K562 (cell line): ENCODE results near the gene E2F3. TPM values are rescaled to one million over a fixed set of nuclear protein-coding genes. Genes with fewer than 3 reads are reported as not detected.
A peak's percentile ranks its signal among the peaks of the same experiment; 100 is the strongest.

Experiments used
- BRCA1 ChIP-seq, 2 experiments: fragments of 450-650 bp in 1 of 2; sonication (generic) in 1 of 2; formaldehyde crosslinking in 1 of 2; IDR thresholded peaks; 2 replicates each; pipeline versions ENCODE4 v1.5.0 to v1.6.1; 2017 to 2020; ENCODE audit warnings: mild to moderate bottlenecking in 1 of 2, missing genetic modification reagents in 1 of 2
- CTCF ChIP-seq, 3 experiments: IDR thresholded peaks in 2 of 3; conservative IDR thresholded peaks in 1 of 3; 2 replicates each; pipeline ENCODE4 v1.5.1; 2011 to 2012; ENCODE audit warnings: low read length in 3 of 3, mild to moderate bottlenecking in 3 of 3, control low read depth in 2 of 3, improper control_type of control experiment in 1 of 3, inconsistent platforms in 1 of 3, low read depth in 1 of 3, mixed read lengths in 1 of 3, moderate library complexity in 1 of 3; ENCODE audit not compliant: insufficient read depth in 2 of 3
- FOS ChIP-seq: IDR thresholded peaks from 3 replicates; pipeline ENCODE4 v1.6.1; 2011; ENCODE audit not compliant: insufficient read length; ENCODE audit errors: extremely low read depth
- FOXA3 ChIP-seq, 2 experiments: fragments of 450-650 bp in 1 of 2; sonication (generic) in 1 of 2; formaldehyde crosslinking; IDR thresholded peaks in 1 of 2; conservative IDR thresholded peaks in 1 of 2; 2 replicates each; pipeline versions ENCODE4 v1.4.0 to v1.8.0; 2020 to 2022; ENCODE audit warnings: mild to moderate bottlenecking in 2 of 2, missing genetic modification reagents in 1 of 2
- PCBP2 ChIP-seq: fragments of 200-400 bp; formaldehyde crosslinking; IDR thresholded peaks from 2 replicates; pipeline ENCODE4 v1.6.1; 2018; ENCODE audit warnings: low read length, low read depth, mild to moderate bottlenecking, moderate library complexity; ENCODE audit not compliant: poor library complexity, severe bottlenecking
- SRF ChIP-seq, 2 experiments: fragments of 250-450, 450-650 bp in 1 of 2; sonication (Bioruptor Pico) in 1 of 2; sonication (generic) in 1 of 2; formaldehyde crosslinking; IDR thresholded peaks; 2 replicates each; pipeline versions ENCODE4 v1.5.0 to v1.5.1; 2020 to 2022; ENCODE audit warnings: mild to moderate bottlenecking in 1 of 2, missing genetic modification reagents in 1 of 2
- TAF1 ChIP-seq: IDR thresholded peaks from 2 replicates; pipeline ENCODE4 v1.6.1; 2011; ENCODE audit warnings: mild to moderate bottlenecking, low read length, moderate library complexity; ENCODE audit not compliant: insufficient read depth, control insufficient read depth, severe bottlenecking; ENCODE audit errors: extremely low read depth
- ZBTB2 ChIP-seq: fragments of 450-650 bp; IDR thresholded peaks from 2 replicates; pipeline ENCODE4 v1.6.1; 2016; ENCODE audit warnings: antibody characterized with exemption
- ZNF79 ChIP-seq: fragments of 250-450 bp; sonication (Bioruptor Pico); IDR thresholded peaks from 2 replicates; pipeline ENCODE4 v1.4.0; 2020; ENCODE audit warnings: low read depth, mild to moderate bottlenecking, moderate library complexity
- polyA plus RNA-seq, 8 experiments: library from polyadenylated mRNA; depleted of rRNA in 4 of 8; stranded (reverse) in 5 of 8; unstranded in 3 of 8; fragments of >200 nt; fragmentation: Nextera tagmentation in 2 of 8; fragmentation: Illumina TruSeq in 1 of 8; extraction: Ambion mirVana in 2 of 8; extraction: Trizol in 1 of 8; gene quantifications; 2 replicates each; pipeline versions ENCODE4 v1.2.1 to v1.2.3, GENCODE V29; 2011 to 2014; ENCODE audit warnings: inconsistent platforms in 1 of 8, missing spikeins in 1 of 8
- total RNA-seq, 7 experiments: library from RNA; depleted of rRNA in 6 of 7; stranded (reverse); fragments of >200 nt in 6 of 7; fragmentation: Illumina TruSeq in 2 of 7; extraction: Trizol in 2 of 7; gene quantifications; 2 replicates each; pipeline versions ENCODE4 v1.2.1 to v1.2.3, GENCODE V29; 2011 to 2021; ENCODE audit warnings: low replicate concordance in 1 of 7
- TF ChIP-seq, protein P1 (sequence below): fragments of 250-450 bp; sonication (Bioruptor Pico); IDR thresholded peaks from 2 replicates; pipeline ENCODE4 v1.6.1; 2021; ENCODE audit warnings: mild to moderate bottlenecking
- TF ChIP-seq, protein P2 (sequence below), 2 experiments: fragments of 450-650 bp in 1 of 2; sonication (generic) in 1 of 2; formaldehyde crosslinking in 1 of 2; IDR thresholded peaks; 2 replicates each; pipeline versions ENCODE4 v1.7.1 to v1.9.0; 2016 to 2022; ENCODE audit warnings: inconsistent platforms in 1 of 2, mild to moderate bottlenecking in 1 of 2, missing genetic modification reagents in 1 of 2

E2F3 gene
- total and polyA plus RNA-seq, 9 of the 15 experiments (the other 6 are each of a cell fraction or from before 2014, with no cell fraction given): 11.1 to 44.7 (median 27.2) TPM

- TF ChIP-seq TAF1 (peak; percentile 16), SRF (CRISPR knock-in tag; IDR thresholded peaks at IDR 0.05) (no peak), ZBTB2 (peak; percentile 63; the same call in 1 of the 2 replicates), CTCF (IDR thresholded peaks at IDR 0.05 in 2 of 3, conservative IDR thresholded peaks at IDR 0.05 in 1 of 3; ENCODE audit: insufficient read depth in 2 of 3, low read depth in 1 of 3, low read length in 3 of 3) (peak in 1 of 3 experiments; percentile 4; a peak in 1 of 6 replicates), ZNF79 (CRISPR knock-in tag) (no peak), FOXA3 (CRISPR knock-in tag; conservative IDR thresholded peaks at IDR 0.05 in 1 of 2, IDR thresholded peaks at IDR 0.05 in 1 of 2) (no peak), BRCA1 (IDR thresholded peaks at IDR 0.05) (no peak), BRCA1 (CRISPR knock-in tag; IDR thresholded peaks at IDR 0.05) (no peak), PCBP2 (no peak), FOS (no peak)
- TF ChIP-seq, protein P1, sequence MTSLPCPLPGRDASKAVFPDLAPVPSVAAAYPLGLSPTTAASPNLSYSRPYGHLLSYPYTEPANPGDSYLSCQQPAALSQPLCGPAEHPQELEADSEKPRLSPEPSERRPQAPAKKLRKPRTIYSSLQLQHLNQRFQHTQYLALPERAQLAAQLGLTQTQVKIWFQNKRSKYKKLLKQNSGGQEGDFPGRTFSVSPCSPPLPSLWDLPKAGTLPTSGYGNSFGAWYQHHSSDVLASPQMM: no peak
- TF ChIP-seq, protein P2, sequence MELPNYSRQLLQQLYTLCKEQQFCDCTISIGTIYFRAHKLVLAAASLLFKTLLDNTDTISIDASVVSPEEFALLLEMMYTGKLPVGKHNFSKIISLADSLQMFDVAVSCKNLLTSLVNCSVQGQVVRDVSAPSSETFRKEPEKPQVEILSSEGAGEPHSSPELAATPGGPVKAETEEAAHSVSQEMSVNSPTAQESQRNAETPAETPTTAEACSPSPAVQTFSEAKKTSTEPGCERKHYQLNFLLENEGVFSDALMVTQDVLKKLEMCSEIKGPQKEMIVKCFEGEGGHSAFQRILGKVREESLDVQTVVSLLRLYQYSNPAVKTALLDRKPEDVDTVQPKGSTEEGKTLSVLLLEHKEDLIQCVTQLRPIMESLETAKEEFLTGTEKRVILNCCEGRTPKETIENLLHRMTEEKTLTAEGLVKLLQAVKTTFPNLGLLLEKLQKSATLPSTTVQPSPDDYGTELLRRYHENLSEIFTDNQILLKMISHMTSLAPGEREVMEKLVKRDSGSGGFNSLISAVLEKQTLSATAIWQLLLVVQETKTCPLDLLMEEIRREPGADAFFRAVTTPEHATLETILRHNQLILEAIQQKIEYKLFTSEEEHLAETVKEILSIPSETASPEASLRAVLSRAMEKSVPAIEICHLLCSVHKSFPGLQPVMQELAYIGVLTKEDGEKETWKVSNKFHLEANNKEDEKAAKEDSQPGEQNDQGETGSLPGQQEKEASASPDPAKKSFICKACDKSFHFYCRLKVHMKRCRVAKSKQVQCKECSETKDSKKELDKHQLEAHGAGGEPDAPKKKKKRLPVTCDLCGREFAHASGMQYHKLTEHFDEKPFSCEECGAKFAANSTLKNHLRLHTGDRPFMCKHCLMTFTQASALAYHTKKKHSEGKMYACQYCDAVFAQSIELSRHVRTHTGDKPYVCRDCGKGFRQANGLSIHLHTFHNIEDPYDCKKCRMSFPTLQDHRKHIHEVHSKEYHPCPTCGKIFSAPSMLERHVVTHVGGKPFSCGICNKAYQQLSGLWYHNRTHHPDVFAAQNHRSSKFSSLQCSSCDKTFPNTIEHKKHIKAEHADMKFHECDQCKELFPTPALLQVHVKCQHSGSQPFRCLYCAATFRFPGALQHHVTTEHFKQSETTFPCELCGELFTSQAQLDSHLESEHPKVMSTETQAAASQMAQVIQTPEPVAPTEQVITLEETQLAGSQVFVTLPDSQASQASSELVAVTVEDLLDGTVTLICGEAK (IDR thresholded peaks at IDR 0.05): no peak
- TF ChIP-seq, protein P2 (CRISPR knock-in tag; IDR thresholded peaks at IDR 0.05): no peak
These were observed 7.8 kb downstream of the E2F3 start (continued) for GRCh38 chr6:20409427-20409971.
